ENCODE measurements around the gene PGC. TPM values are rescaled to one million over a fixed set of nuclear protein-coding genes. Genes with fewer than 3 reads are reported as not detected.
A peak's percentile ranks its signal among the peaks of the same experiment; 100 is the strongest.

The PGC gene
- total and polyA plus RNA-seq, 4 donors: 19.2 to 1,394 (median 467) TPM

GRCh38 chr6:41699063-41699462 lies 48.1 kb downstream of the PGC start:
- Histone ChIP-seq H3K4me3 (no peak overlapping the region), H3K27me3 (ENCODE audit: control insufficient read depth in 3 of 3, insufficient read depth in 3 of 3, low read length in 2 of 3) (no peaks in the 10 kb centered on the region), H3K9ac (ENCODE audit: insufficient read depth in 1 of 2, low read length in 2 of 2) (no peak overlapping the region), H3K27ac (ENCODE audit: low read depth in 1 of 2, low read length in 1 of 2) (peak overlapping the region in 1 of 2 donors; percentile 60), H3K36me3 (ENCODE audit: control insufficient read depth in 4 of 4, insufficient read depth in 4 of 4, low read length in 4 of 4) (peaks cover 0 to 10% (median 0%) of the 10 kb centered on the region in 4 donors), H3K4me1 (ENCODE audit: control insufficient read depth in 5 of 5, insufficient read depth in 5 of 5, low read length in 5 of 5) (peaks cover 0 to 7% (median 5%) of the 10 kb centered on the region in 5 donors), H3K9me3 (ENCODE audit: control insufficient read depth in 4 of 4, insufficient read depth in 3 of 4, low read length in 3 of 4) (no peaks in the 10 kb centered on the region)
- DNase-seq (no peak), ATAC-seq (ENCODE audit: insufficient read depth, low FRiP score) (no peak)
- 78 to 84% methylated on average over 2 of the region's 2 CpGs for WGBS, 2 donors
- TF ChIP-seq, protein P1, sequence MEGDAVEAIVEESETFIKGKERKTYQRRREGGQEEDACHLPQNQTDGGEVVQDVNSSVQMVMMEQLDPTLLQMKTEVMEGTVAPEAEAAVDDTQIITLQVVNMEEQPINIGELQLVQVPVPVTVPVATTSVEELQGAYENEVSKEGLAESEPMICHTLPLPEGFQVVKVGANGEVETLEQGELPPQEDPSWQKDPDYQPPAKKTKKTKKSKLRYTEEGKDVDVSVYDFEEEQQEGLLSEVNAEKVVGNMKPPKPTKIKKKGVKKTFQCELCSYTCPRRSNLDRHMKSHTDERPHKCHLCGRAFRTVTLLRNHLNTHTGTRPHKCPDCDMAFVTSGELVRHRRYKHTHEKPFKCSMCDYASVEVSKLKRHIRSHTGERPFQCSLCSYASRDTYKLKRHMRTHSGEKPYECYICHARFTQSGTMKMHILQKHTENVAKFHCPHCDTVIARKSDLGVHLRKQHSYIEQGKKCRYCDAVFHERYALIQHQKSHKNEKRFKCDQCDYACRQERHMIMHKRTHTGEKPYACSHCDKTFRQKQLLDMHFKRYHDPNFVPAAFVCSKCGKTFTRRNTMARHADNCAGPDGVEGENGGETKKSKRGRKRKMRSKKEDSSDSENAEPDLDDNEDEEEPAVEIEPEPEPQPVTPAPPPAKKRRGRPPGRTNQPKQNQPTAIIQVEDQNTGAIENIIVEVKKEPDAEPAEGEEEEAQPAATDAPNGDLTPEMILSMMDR (IDR thresholded peaks at IDR 0.05; ENCODE audit: control extremely low read depth, extremely low read depth): no peak

- no peak for DNase-seq
- no peaks in the 10 kb centered on the region for H3K9me3 ChIP-seq (ENCODE audit: control insufficient read depth in 4 of 4, insufficient read depth in 3 of 4, low read length in 3 of 4)
- H3K27ac ChIP-seq (ENCODE audit: low read depth in 1 of 2, low read length in 1 of 2): peak overlapping the region in 1 of 2 donors; percentile 60
- H3K4me3 ChIP-seq: no peak overlapping the region
- H3K9ac ChIP-seq (ENCODE audit: insufficient read depth in 1 of 2, low read length in 2 of 2): no peak overlapping the region
- peaks cover 0 to 10% (median 5%) of the 10 kb centered on the region in 5 donors for H3K4me1 ChIP-seq (ENCODE audit: control insufficient read depth in 5 of 5, insufficient read depth in 5 of 5, low read length in 5 of 5)
- TF ChIP-seq, protein P1 (IDR thresholded peaks at IDR 0.05; ENCODE audit: control extremely low read depth, extremely low read depth): no peak
- no peak for ATAC-seq (ENCODE audit: insufficient read depth, low FRiP score)
- no peaks in the 10 kb centered on the region for H3K27me3 ChIP-seq (ENCODE audit: control insufficient read depth in 3 of 3, insufficient read depth in 3 of 3, low read length in 2 of 3)
- 72 to 76% methylated on average over 15 of the region's 15 CpGs for WGBS, 2 donors
- H3K36me3 ChIP-seq (ENCODE audit: control insufficient read depth in 4 of 4, insufficient read depth in 4 of 4, low read length in 4 of 4): peaks cover 0 to 9% (median 0%) of the 10 kb centered on the region in 4 donors
Observed at GRCh38 chr6:41697861-41698781, 49.1 kb downstream of the PGC start.

- no peaks in the 10 kb centered on the region for H3K27me3 ChIP-seq (ENCODE audit: control insufficient read depth in 3 of 3, insufficient read depth in 3 of 3, low read length in 2 of 3)
- H3K4me1 ChIP-seq (ENCODE audit: control insufficient read depth in 5 of 5, insufficient read depth in 5 of 5, low read length in 5 of 5): peaks cover 0 to 10% (median 5%) of the 10 kb centered on the region in 5 donors
- peaks cover 0 to 5% (median 0%) of the 10 kb centered on the region in 4 donors for H3K36me3 ChIP-seq (ENCODE audit: control insufficient read depth in 4 of 4, insufficient read depth in 4 of 4, low read length in 4 of 4)
- no peak overlapping the region for H3K9ac ChIP-seq (ENCODE audit: insufficient read depth in 1 of 2, low read length in 2 of 2)
- TF ChIP-seq, protein P1 (IDR thresholded peaks at IDR 0.05; ENCODE audit: control extremely low read depth, extremely low read depth): no peak
- H3K9me3 ChIP-seq (ENCODE audit: control insufficient read depth in 4 of 4, insufficient read depth in 3 of 4, low read length in 3 of 4): no peaks in the 10 kb centered on the region
- no peak overlapping the region for H3K27ac ChIP-seq (ENCODE audit: low read depth in 1 of 2, low read length in 1 of 2)
- DNase-seq (no peak), ATAC-seq (ENCODE audit: insufficient read depth, low FRiP score) (no peak)
- H3K4me3 ChIP-seq: no peak overlapping the region
- WGBS, 2 donors: 96 to 98% methylated on average over 6 of the region's 6 CpGs
Observed at GRCh38 chr6:41696788-41697187, 50.4 kb downstream of the PGC start.

Data from lung (tissue), 12 donors.